Hepatocyte (in vitro differentiated cells): ENCODE data around the gene TUNAR. TPM values are rescaled to one million over a fixed set of nuclear protein-coding genes. Genes with fewer than 3 reads are reported as not detected.

Source experiments
- DNase-seq: peaks from one replicate; pipeline ENCODE4 v3.0.0-alpha.2; 2016; ENCODE audit warnings: low spot score
- H2AFZ ChIP-seq: fragments of 200-600 bp; sonication (generic); 2 replicates; pipeline ENCODE4 v1.6.0; 2016; ENCODE audit warnings: antibody characterized with exemption, mild to moderate bottlenecking
- H3K27ac ChIP-seq: fragments of 200-600 bp; sonication (generic); 2 replicates; pipeline ENCODE4 v1.5.1; 2016; ENCODE audit warnings: mild to moderate bottlenecking
- H3K27me3 ChIP-seq: fragments of 200-600 bp; sonication (generic); 2 replicates; pipeline ENCODE4 v1.6.1; 2016
- H3K36me3 ChIP-seq: fragments of 200-600 bp; sonication (generic); replicated peaks from 2 replicates; pipeline ENCODE4 v1.5.1; 2016; ENCODE audit warnings: low read depth; ENCODE audit not compliant: insufficient read depth
- H3K4me1 ChIP-seq: fragments of 200-600 bp; sonication (generic); 2 replicates; pipeline ENCODE4 v1.5.1; 2016; ENCODE audit warnings: mild to moderate bottlenecking, moderate library complexity; ENCODE audit not compliant: insufficient read depth
- H3K4me2 ChIP-seq: fragments of 200-600 bp; sonication (generic); 2 replicates; pipeline ENCODE4 v1.6.0; 2016
- H3K4me3 ChIP-seq: fragments of 200-600 bp; sonication (generic); 2 replicates; pipeline ENCODE4 v1.5.1; 2016; ENCODE audit warnings: mild to moderate bottlenecking
- H3K79me2 ChIP-seq: fragments of 200-600 bp; sonication (generic); 2 replicates; pipeline ENCODE4 v1.6.0; 2017; ENCODE audit warnings: mild to moderate bottlenecking
- H3K9me2 ChIP-seq: fragments of 200-600 bp; sonication (generic); replicated peaks from 2 replicates; pipeline ENCODE4 v1.6.0; 2017; ENCODE audit warnings: mild to moderate bottlenecking; ENCODE audit not compliant: insufficient read depth
- H3K9me3 ChIP-seq: fragments of 200-600 bp; sonication (generic); 2 replicates; pipeline ENCODE4 v1.5.1; 2016; ENCODE audit warnings: low read depth, mild to moderate bottlenecking
- H4K20me1 ChIP-seq: fragments of 200-600 bp; sonication (generic); 2 replicates; pipeline ENCODE4 v1.6.0; 2016; ENCODE audit warnings: mild to moderate bottlenecking; ENCODE audit not compliant: insufficient read depth, poor library complexity, severe bottlenecking
- EZH2 ChIP-seq: fragments of 200-600 bp; sonication (generic); IDR thresholded peaks from 2 replicates; pipeline ENCODE4 v1.6.1; 2016; ENCODE audit warnings: antibody characterized with exemption, mild to moderate bottlenecking, borderline replicate concordance
- EZH2phosphoT487 ChIP-seq: fragments of 200-600 bp; sonication (generic); IDR thresholded peaks from one replicate; pipeline ENCODE4 v1.6.1; 2018; ENCODE audit warnings: antibody characterized with exemption, mild to moderate bottlenecking, low read depth, moderate library complexity; ENCODE audit not compliant: unreplicated experiment, severe bottlenecking
- whole genome bisulfite sequencing: methylation state at CpG from one replicate; pipeline ENCODE4 v1.1.6; 2016; ENCODE audit warnings: low lambda C conversion rate; ENCODE audit errors: missing lambda C conversion rate; 5-methylcytosine and 5-hydroxymethylcytosine counted together
- polyA plus RNA-seq: library from polyadenylated mRNA; unstranded; fragments of >200 nt; fragmentation: Nextera tagmentation; extraction: Ambion mirVana; gene quantifications from 2 replicates; pipeline ENCODE4 v1.2.1, GENCODE V29; 2016
- total RNA-seq: library from RNA; depleted of rRNA; stranded (reverse); fragments of >200 nt; gene quantifications from 2 replicates; pipeline ENCODE4 v1.2.3, GENCODE V29; 2014
- TF ChIP-seq, protein P1 (sequence below): fragments of 200-600 bp; sonication (generic); IDR thresholded peaks from 2 replicates; pipeline ENCODE4 v1.5.1; 2016; ENCODE audit warnings: antibody characterized with exemption, mild to moderate bottlenecking; ENCODE audit not compliant: poor library complexity

Gene TUNAR
- total and polyA plus RNA-seq, 2 experiments from 2014 or later, result 0.13 TPM; not detected in 1

DNA sequence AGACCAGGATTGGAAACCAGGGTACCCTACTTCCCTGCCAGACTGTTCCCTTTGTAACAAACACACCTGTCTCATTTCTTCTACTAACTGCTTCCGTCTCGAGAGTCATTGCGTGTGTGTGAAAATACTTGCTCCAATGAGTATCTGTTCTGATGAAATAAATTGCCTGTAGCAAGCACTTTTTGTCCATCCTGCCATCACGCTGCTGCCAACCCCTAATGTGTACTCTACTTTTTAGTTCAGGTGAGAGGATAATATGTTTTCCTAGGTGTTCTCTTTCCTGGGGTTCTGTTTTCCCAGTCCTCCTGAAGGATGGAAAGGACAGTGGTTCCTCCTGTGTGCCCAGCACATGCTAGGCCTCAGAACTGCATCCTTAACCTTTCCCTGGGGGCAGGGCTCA is 1.0 kb downstream of the TUNAR start:
- H4K20me1 ChIP-seq, result no peaks in the 10 kb centered on the region
- H2AFZ ChIP-seq, result no peak overlapping the region
- no peaks in the 10 kb centered on the region for H3K36me3 ChIP-seq
- H3K4me2 ChIP-seq, result no peak overlapping the region
- H3K9me2 ChIP-seq, result no peaks in the 10 kb centered on the region
- 83% methylated on average over 4 of the region's 4 CpGs for WGBS
- DNase-seq, result no peak
- no peaks in the 10 kb centered on the region for H3K79me2 ChIP-seq
- TF ChIP-seq EZH2 (no peak), EZH2phosphoT487 (no peak)
- TF ChIP-seq, protein P1, sequence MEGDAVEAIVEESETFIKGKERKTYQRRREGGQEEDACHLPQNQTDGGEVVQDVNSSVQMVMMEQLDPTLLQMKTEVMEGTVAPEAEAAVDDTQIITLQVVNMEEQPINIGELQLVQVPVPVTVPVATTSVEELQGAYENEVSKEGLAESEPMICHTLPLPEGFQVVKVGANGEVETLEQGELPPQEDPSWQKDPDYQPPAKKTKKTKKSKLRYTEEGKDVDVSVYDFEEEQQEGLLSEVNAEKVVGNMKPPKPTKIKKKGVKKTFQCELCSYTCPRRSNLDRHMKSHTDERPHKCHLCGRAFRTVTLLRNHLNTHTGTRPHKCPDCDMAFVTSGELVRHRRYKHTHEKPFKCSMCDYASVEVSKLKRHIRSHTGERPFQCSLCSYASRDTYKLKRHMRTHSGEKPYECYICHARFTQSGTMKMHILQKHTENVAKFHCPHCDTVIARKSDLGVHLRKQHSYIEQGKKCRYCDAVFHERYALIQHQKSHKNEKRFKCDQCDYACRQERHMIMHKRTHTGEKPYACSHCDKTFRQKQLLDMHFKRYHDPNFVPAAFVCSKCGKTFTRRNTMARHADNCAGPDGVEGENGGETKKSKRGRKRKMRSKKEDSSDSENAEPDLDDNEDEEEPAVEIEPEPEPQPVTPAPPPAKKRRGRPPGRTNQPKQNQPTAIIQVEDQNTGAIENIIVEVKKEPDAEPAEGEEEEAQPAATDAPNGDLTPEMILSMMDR, result no peak
- H3K4me1 ChIP-seq, result peaks cover 4% of the 10 kb centered on the region
- peaks cover 99% of the 10 kb centered on the region for H3K27me3 ChIP-seq
- H3K4me3 ChIP-seq, result no peak overlapping the region
- no peaks in the 10 kb centered on the region for H3K9me3 ChIP-seq
- no peak overlapping the region for H3K27ac ChIP-seq

DNA sequence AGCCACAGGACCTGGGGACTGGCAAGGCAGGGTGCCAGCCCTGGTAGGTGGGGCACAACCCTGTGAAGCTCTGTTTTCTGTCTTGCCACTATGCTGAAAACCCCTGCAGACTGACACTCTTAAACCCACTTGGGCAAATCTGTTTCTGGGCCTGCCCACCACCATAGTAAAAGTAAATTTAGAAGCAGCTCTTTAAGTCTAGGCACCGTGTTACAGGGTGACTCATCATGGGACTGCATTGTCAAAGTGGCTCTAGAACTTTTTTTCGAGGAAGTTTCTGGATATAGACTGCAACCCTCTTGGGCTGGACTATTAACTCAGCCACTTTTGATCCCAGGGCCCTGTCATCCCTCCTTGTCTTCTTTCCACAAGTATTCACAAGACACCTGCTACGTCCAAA is 7.7 kb downstream of the TUNAR start:
- Histone ChIP-seq H3K79me2 (no peaks in the 10 kb centered on the region), H3K9me3 (no peaks in the 10 kb centered on the region), H3K27ac (no peak overlapping the region), H3K4me2 (no peak overlapping the region), H4K20me1 (no peaks in the 10 kb centered on the region), H3K4me1 (no peaks in the 10 kb centered on the region), H2AFZ (no peak overlapping the region), H3K4me3 (no peak overlapping the region), H3K9me2 (no peaks in the 10 kb centered on the region), H3K27me3 (peaks cover 36% of the 10 kb centered on the region), H3K36me3 (no peaks in the 10 kb centered on the region)
- no peak for DNase-seq
- TF ChIP-seq EZH2 (no peak), EZH2phosphoT487 (no peak)
- TF ChIP-seq, protein P1, result no peak
- WGBS, result 67% methylated on average over 3 of the region's 3 CpGs

DNA sequence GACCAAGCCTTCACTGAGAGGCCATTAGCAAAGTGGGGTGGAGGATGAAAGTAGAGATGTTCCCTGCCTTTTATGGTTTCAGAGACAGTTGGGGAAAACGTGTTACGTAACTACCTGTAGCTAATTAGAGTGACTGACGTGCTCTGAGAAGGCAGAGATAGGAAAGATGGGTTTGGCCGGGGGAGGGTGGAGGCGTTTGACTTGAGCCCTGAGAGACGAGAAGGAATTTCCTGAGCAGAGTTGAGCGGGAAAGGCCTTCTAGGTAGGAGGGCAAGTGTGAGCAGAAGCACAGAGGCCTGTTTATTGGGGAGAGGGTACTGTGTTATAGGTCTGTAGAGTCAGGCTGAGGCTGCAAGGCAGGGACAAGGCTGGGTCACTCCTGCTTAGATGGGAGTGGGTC is 8.6 kb downstream of the TUNAR start:
- peaks cover 27% of the 10 kb centered on the region for H3K27me3 ChIP-seq
- no peak overlapping the region for H3K27ac ChIP-seq
- H3K4me3 ChIP-seq, result no peak overlapping the region
- H3K4me2 ChIP-seq, result no peak overlapping the region
- no peak overlapping the region for H2AFZ ChIP-seq
- H3K9me3 ChIP-seq, result no peaks in the 10 kb centered on the region
- no peaks in the 10 kb centered on the region for H3K4me1 ChIP-seq
- DNase-seq, result no peak
- no peaks in the 10 kb centered on the region for H4K20me1 ChIP-seq
- no peaks in the 10 kb centered on the region for H3K79me2 ChIP-seq
- TF ChIP-seq EZH2, result no peak
- no peak for TF ChIP-seq EZH2phosphoT487
- TF ChIP-seq, protein P1, result no peak
- H3K36me3 ChIP-seq, result no peaks in the 10 kb centered on the region
- no peaks in the 10 kb centered on the region for H3K9me2 ChIP-seq
- 55% methylated on average over 7 of the region's 7 CpGs for WGBS

DNA sequence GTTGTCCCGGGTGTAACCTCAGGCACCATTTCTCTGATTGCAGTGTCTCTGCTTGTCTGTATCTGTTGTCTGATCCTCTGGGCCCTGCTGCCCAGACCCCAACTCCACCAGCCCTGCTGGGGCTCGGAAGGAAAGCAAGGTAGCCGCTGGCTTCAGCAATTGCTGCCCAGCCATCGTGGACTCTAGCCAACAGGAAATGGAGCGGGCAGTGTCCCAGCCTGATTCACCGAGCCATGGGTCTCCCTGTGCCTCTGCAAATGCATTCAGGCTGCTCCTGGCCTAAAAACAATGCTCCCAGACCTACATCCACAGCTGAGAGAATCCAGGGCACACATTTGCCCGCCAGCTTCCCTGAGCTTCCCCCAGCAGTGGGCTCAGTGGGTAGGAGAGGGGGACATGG is 9.2 kb downstream of the TUNAR start:
- Histone ChIP-seq H4K20me1 (no peaks in the 10 kb centered on the region), H3K4me2 (no peak overlapping the region), H3K27ac (no peak overlapping the region), H3K9me3 (no peaks in the 10 kb centered on the region), H3K27me3 (peaks cover 21% of the 10 kb centered on the region), H3K4me3 (no peak overlapping the region), H3K4me1 (no peaks in the 10 kb centered on the region), H3K9me2 (no peaks in the 10 kb centered on the region), H3K79me2 (no peaks in the 10 kb centered on the region), H3K36me3 (no peaks in the 10 kb centered on the region), H2AFZ (no peak overlapping the region)
- TF ChIP-seq EZH2phosphoT487, result no peak
- no peak for TF ChIP-seq EZH2
- TF ChIP-seq, protein P1, result no peak
- DNase-seq, result no peak
- 84% methylated on average over 7 of the region's 7 CpGs for WGBS
